Naive B cell (primary cell): ENCODE measurements around the gene CLUH. TPM values are rescaled to one million over a fixed set of nuclear protein-coding genes. Genes with fewer than 3 reads are reported as not detected.
"Not testable (repeated sequence)": the region's sequence is repeated elsewhere in the genome, so short reads cannot be mapped to it uniquely, and the experiment has no call there.

ENCODE experiments used
- ATAC-seq, 2 donors: fragments of 150-1000 bp; cut with Tn5 transposase; 2 replicates each; pipeline ENCODE4 v1.10.0; 2021; ENCODE audit warnings: low read depth in 2 of 2, mild to moderate bottlenecking in 2 of 2, moderate library complexity in 2 of 2
- DNase-seq: peaks from one replicate; pipeline ENCODE4 v3.0.0; 2022
- H3K27ac Mint-ChIP-seq, 6 donors: one replicate each; pipeline ENCODE4 v1.8.0; 2020 to 2022; ENCODE audit warnings: mild to moderate bottlenecking in 6 of 6, mixed read lengths in 6 of 6, moderate library complexity in 5 of 6, inconsistent platforms in 2 of 6
- H3K27me3 Mint-ChIP-seq, 3 donors: one replicate each; pipeline ENCODE4 v1.8.0; 2021 to 2022; ENCODE audit warnings: mixed read lengths in 3 of 3, mild to moderate bottlenecking in 1 of 3
- H3K36me3 Mint-ChIP-seq, 2 donors: one replicate each; pipeline ENCODE4 v1.8.0; 2020 to 2022; ENCODE audit warnings: mixed read lengths in 2 of 2, inconsistent platforms in 1 of 2, mild to moderate bottlenecking in 1 of 2
- H3K4me1 Mint-ChIP-seq, 3 donors: one replicate each; pipeline ENCODE4 v1.8.0; 2020 to 2022; ENCODE audit warnings: mixed read lengths in 3 of 3, inconsistent platforms in 1 of 3, mild to moderate bottlenecking in 1 of 3, moderate library complexity in 1 of 3
- H3K4me3 Mint-ChIP-seq, 8 donors: one replicate each; pipeline ENCODE4 v1.8.0; 2020 to 2022; ENCODE audit warnings: mild to moderate bottlenecking in 8 of 8, mixed read lengths in 8 of 8, moderate library complexity in 8 of 8, inconsistent platforms in 2 of 8
- H3K9me3 Mint-ChIP-seq, 7 donors: one replicate each; pipeline ENCODE4 v1.8.0; 2020 to 2022; ENCODE audit warnings: mixed read lengths in 7 of 7, mild to moderate bottlenecking in 5 of 7, inconsistent platforms in 2 of 7, moderate library complexity in 1 of 7
- polyA plus RNA-seq, 6 donors: library from polyadenylated mRNA; unstranded; fragments of 300-500 nt; fragmentation: Illumina TruSeq; gene quantifications; one replicate each; pipeline ENCODE4 v1.2.3, GENCODE V29; 2021; ENCODE audit warnings: low read depth in 6 of 6

The CLUH gene
- polyA plus RNA-seq, 6 donors from 2014 or later: 3.4 to 14.2 (median 5.3) TPM

DNA sequence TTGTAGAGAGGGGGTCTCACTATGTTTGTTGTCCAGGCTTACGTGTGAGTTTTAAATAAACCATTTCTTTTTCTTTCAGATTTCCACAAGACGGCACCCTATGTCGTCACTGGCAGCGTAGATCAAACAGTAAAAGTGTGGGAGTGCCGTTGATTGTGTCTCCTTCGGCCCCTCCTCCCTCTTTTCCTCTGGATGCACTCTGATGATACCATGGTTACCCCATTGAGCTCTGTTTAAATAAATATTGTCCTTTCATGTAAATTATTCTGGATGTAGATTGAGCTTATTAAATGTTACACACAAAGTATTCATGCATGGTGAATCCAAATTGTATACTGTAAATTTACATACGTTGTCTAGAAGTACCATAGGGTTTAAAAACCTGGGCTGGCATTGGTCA lies 29.9 kb downstream of the CLUH start:
- Mint-ChIP-seq H3K27me3 (no peaks in the 10 kb centered on the region), H3K36me3 (peaks cover 8 to 9% of the 10 kb centered on the region in 2 donors), H3K4me1 (peaks cover 0 to 7% (median 5%) of the 10 kb centered on the region in 3 donors), H3K9me3 (no peaks in the 10 kb centered on the region), H3K4me3 (no peak overlapping the region), H3K27ac (no peak overlapping the region)
- no peak for ATAC-seq
- no peak for DNase-seq

DNA sequence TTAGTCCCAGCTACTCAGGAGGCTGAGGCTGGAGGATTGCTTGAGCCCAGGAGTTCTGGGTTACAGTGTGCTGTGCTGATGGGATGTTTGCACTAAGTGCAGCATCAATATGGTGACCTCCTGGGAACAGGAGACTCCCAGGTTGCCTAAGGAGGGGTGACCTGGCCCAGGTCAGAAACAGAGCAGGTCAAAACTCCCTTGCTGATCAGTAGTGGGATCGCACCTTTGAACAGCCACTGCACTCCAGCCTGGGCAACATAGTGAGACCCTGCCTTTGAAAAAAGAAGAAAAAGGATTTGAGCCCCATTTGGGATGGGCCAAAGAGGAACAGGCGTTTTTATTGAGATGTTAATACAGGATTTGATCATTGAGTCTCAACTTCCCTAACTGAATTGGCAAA lies 30.6 kb downstream of the CLUH start:
- no peaks in the 10 kb centered on the region for H3K27me3 Mint-ChIP-seq
- H3K4me1 Mint-ChIP-seq: peaks cover 0 to 7% (median 5%) of the 10 kb centered on the region in 3 donors
- ATAC-seq (no peak), DNase-seq (no peak)
- H3K27ac Mint-ChIP-seq: no peak overlapping the region
- no peaks in the 10 kb centered on the region for H3K9me3 Mint-ChIP-seq
- H3K36me3 Mint-ChIP-seq: peaks cover 8 to 9% of the 10 kb centered on the region in 2 donors
- no peak overlapping the region for H3K4me3 Mint-ChIP-seq

DNA sequence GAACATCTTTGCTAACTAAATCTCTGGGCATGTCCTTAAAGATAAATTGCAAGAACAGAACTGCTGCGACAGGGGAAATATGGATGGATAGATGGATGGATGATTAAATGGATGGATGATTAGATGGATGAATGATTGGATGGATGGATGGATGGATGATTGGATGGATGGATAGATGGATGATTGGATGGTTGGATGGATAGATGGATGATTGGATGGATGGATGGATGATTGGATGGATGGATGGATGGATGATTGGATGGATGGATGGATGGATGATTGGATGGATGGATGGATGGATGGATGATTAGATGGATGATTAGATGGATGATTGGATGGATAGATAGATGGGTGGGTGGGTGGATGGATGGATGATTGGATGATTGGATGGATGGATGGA lies 32.3 kb downstream of the CLUH start:
- not testable (repeated sequence) for H3K27me3 Mint-ChIP-seq, H3K4me3 Mint-ChIP-seq, H3K9me3 Mint-ChIP-seq, DNase-seq, ATAC-seq
- Mint-ChIP-seq H3K36me3 (peaks cover 9 to 13% of the 10 kb centered on the region in 2 donors), H3K4me1 (peaks cover 3 to 12% (median 10%) of the 10 kb centered on the region in 3 donors), H3K27ac (peak overlapping the region in 2 of 6 donors; percentile 10 to 64)

DNA sequence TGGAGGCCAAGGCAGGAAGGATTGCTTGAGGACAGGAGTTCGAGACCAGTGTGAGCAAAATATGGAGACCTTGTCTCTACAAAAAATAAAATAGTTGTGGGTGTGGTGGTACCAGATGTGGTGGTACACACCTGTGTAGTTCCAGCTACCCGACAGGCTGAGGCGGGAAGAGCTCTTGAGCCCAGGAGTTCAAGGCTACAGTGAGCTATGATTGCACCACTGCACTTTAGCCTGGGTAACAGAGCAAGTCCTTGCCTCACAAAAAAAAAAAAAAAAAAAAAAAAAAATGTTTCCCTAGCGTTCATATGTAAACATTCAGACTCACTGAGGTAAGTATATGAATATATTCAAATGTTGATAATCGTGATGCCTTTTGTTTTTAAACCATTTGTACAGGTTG lies 39.5 kb downstream of the CLUH start:
- no peaks in the 10 kb centered on the region for H3K27me3 Mint-ChIP-seq
- no peak overlapping the region for H3K27ac Mint-ChIP-seq
- H3K36me3 Mint-ChIP-seq: peaks cover 15 to 19% of the 10 kb centered on the region in 2 donors
- DNase-seq: no peak
- peaks cover 3 to 8% (median 5%) of the 10 kb centered on the region in 3 donors for H3K4me1 Mint-ChIP-seq
- no peaks in the 10 kb centered on the region for H3K9me3 Mint-ChIP-seq
- no peak overlapping the region for H3K4me3 Mint-ChIP-seq
- no peak for ATAC-seq

DNA sequence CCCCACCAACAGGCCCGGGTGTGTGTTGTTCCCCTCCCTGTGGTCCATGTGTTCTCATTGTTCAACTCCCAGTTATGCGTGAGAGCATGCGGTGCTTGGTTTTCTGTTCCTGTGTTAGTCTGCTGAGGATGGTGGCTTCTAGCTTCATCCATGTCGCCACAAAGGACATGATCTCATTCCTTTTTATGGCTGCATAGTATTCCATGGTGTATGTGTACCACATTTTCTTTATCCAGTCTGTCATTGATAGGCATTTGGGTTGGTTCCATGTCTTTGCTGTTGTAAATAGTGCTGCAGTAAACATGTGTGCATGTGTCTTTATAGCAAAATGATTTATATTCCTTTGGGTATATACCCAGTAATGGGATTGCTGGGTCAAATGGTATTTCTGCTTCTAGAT lies 51.2 kb downstream of the CLUH start:
- not testable (repeated sequence) for H3K9me3 Mint-ChIP-seq, ATAC-seq, H3K36me3 Mint-ChIP-seq, H3K4me3 Mint-ChIP-seq, H3K27me3 Mint-ChIP-seq, DNase-seq
- peaks cover 25 to 54% (median 36%) of the 10 kb centered on the region in 3 donors for H3K4me1 Mint-ChIP-seq
- H3K27ac Mint-ChIP-seq: peak overlapping the region in 1 of 6 donors; percentile 28

DNA sequence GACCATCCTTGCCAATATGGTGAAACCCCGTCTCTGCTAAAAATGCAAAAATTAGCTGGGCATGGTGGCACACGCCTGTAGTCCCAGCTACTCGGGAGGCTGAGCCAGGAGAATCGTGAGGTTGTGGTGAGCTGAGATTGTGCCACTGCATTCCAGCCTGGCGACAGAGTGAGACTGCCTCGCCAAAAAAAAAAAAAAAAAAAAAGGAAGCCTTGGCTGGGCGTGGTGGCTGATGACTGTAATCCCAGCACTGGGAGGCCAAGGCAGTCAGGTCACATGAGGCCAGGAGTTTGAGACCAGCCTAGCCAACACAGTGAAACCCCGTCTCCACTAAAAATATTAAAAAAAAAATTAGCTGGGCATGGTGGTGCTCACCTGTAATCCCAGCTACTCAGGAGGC lies 52.2 kb downstream of the CLUH start:
- H3K27ac Mint-ChIP-seq, ATAC-seq, H3K36me3 Mint-ChIP-seq, DNase-seq, H3K9me3 Mint-ChIP-seq, H3K27me3 Mint-ChIP-seq: not testable (repeated sequence)
- H3K4me3 Mint-ChIP-seq: peak overlapping the region in 1 of 8 donors; percentile 16
- peaks cover 29 to 54% (median 40%) of the 10 kb centered on the region in 3 donors for H3K4me1 Mint-ChIP-seq

- H3K36me3 Mint-ChIP-seq: peaks cover 0 to 18% of the 10 kb centered on the region in 2 donors
- peaks cover 0 to 5% (median 0%) of the 10 kb centered on the region in 7 donors for H3K9me3 Mint-ChIP-seq
- H3K4me3 Mint-ChIP-seq: no peak overlapping the region
- H3K27me3 Mint-ChIP-seq: no peaks in the 10 kb centered on the region
- ATAC-seq (no peak), DNase-seq (no peak)
- peaks cover 27 to 39% (median 36%) of the 10 kb centered on the region in 3 donors for H3K4me1 Mint-ChIP-seq
- H3K27ac Mint-ChIP-seq: peak overlapping the region in 1 of 6 donors; percentile 18
Observed at GRCh38 chr17:2656283-2656682, 55.3 kb downstream of the CLUH start.

GRCh38 chr17:2655546-2655945 lies 56.0 kb downstream of the CLUH start:
- ATAC-seq: no peak

DNA sequence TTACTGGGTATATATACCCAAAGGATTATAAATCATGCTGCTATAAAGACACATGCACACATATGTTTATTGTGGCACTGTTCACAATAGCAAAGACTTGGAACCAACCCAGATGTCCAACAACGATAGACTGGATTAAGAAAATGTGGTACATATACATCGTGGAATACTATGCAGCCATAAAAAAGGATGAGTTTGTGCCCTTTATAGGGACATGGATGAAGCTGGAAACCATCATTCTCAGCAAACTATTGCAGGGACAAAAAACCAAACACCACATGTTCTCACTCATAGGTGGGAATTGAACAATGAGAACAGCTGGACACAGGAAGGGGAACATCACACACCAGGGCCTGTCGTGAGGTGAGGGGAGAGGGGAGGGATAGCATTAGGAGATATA lies 58.7 kb downstream of the CLUH start:
- DNase-seq, ATAC-seq, H3K27me3 Mint-ChIP-seq, H3K4me3 Mint-ChIP-seq, H3K9me3 Mint-ChIP-seq: not testable (repeated sequence)
- Mint-ChIP-seq H3K4me1 (peaks cover 17 to 28% (median 20%) of the 10 kb centered on the region in 3 donors), H3K27ac (peak overlapping the region in 1 of 6 donors; percentile 87), H3K36me3 (peaks cover 0 to 12% of the 10 kb centered on the region in 2 donors)

More at GRCh38 chr17:2655546-2655945, 56.0 kb downstream of the CLUH start:
- Mint-ChIP-seq H3K9me3 (peaks cover 0 to 5% (median 0%) of the 10 kb centered on the region in 7 donors), H3K36me3 (peaks cover 0 to 18% of the 10 kb centered on the region in 2 donors), H3K4me3 (no peak overlapping the region), H3K4me1 (peaks cover 22 to 36% (median 34%) of the 10 kb centered on the region in 3 donors), H3K27ac (peak overlapping the region in 1 of 6 donors; percentile 18), H3K27me3 (no peaks in the 10 kb centered on the region)
- no peak for DNase-seq

GRCh38 chr17:2649191-2649590 lies 62.4 kb downstream of the CLUH start:
- H3K4me3 Mint-ChIP-seq: no peak overlapping the region
- H3K9me3 Mint-ChIP-seq: peaks cover 0 to 5% (median 0%) of the 10 kb centered on the region in 7 donors
- no peak overlapping the region for H3K27ac Mint-ChIP-seq
- ATAC-seq (no peak), DNase-seq (no peak)
- H3K36me3 Mint-ChIP-seq: peaks cover 0 to 12% of the 10 kb centered on the region in 2 donors
- no peaks in the 10 kb centered on the region for H3K27me3 Mint-ChIP-seq
- peaks cover 11 to 25% (median 16%) of the 10 kb centered on the region in 3 donors for H3K4me1 Mint-ChIP-seq

- Mint-ChIP-seq H3K4me3 (no peak overlapping the region), H3K36me3 (peaks cover 0 to 11% of the 10 kb centered on the region in 2 donors), H3K9me3 (peaks cover 0 to 5% (median 0%) of the 10 kb centered on the region in 7 donors), H3K27me3 (no peaks in the 10 kb centered on the region), H3K27ac (peak overlapping the region in 4 of 6 donors; percentile 47 to 83 (median 70)), H3K4me1 (peaks cover 11 to 25% (median 21%) of the 10 kb centered on the region in 3 donors)
- peak; percentile 7 for DNase-seq
- ATAC-seq: peak; percentile 83 to 87
Observed at GRCh38 chr17:2647957-2648356, 63.6 kb downstream of the CLUH start.

- DNase-seq: no peak
- Mint-ChIP-seq H3K9me3 (peaks cover 0 to 1% (median 0%) of the 10 kb centered on the region in 7 donors), H3K27ac (no peak overlapping the region), H3K27me3 (no peaks in the 10 kb centered on the region), H3K4me3 (no peak overlapping the region), H3K4me1 (peaks cover 17 to 26% (median 22%) of the 10 kb centered on the region in 3 donors), H3K36me3 (no peaks in the 10 kb centered on the region)
- no peak for ATAC-seq
Observed at GRCh38 chr17:2644971-2645370, 66.6 kb downstream of the CLUH start.
